Measurements from ENCODE around the gene FER.

FER gene

DNA sequence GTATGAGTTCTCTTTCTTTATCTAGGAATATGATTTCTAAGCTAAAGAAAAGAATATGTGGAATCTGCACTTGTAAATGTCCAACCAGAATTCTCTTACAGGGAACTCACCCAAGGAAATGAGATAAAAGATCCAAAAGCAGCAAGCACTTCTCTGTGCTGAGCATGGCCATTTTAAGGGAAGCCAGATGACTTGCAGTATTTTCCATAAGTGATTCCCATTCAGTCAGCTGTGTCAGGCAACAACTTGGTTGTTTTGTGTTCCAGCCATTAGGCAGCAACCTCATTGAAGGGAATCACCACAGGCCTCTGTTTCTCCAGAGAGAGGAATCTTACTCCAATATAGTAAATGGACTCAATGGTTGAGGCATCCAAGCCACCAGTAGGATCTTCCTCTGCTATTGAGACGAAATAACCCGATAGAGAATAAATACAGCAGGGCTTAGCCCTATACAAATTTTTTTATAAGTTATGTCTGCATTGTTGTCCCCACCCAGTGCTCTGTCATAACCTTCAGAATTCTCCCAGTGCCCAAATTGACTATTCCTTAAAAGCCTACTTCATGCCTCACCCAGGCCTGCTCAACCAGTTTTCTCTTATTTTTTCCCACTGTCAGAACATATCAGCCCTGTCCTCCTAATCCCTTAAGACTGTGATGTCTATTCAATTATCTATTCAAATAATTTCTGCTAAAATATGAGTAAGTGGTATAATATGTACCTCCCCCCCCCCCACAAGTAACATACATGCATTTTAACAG lies 425.5 kb downstream of the FER start:
- no peaks in the 10 kb centered on the region for H3K36me3 ChIP-seq (ENCODE audit: control insufficient read depth, insufficient read depth, low read length)
- no peak overlapping the region for H3K4me3 ChIP-seq (ENCODE audit: low read depth, low read length)
- H3K27me3 ChIP-seq (ENCODE audit: control insufficient read depth, insufficient read depth, low read length): no peaks in the 10 kb centered on the region
- peaks cover 8% of the 10 kb centered on the region for H3K4me1 ChIP-seq (ENCODE audit: control insufficient read depth, insufficient read depth, low read length)
- H3K9ac ChIP-seq (ENCODE audit: low read length): no peak overlapping the region
- H3K9me3 ChIP-seq (ENCODE audit: control insufficient read depth, insufficient read depth, low read depth, low read length): no peaks in the 10 kb centered on the region
- H3K27ac ChIP-seq (ENCODE audit: low read depth, low read length): no peak overlapping the region

- no peaks in the 10 kb centered on the region for H3K4me1 ChIP-seq (ENCODE audit: control insufficient read depth, insufficient read depth, low read length)
- no peaks in the 10 kb centered on the region for H3K27me3 ChIP-seq (ENCODE audit: control insufficient read depth, insufficient read depth, low read length)
- no peak overlapping the region for H3K4me3 ChIP-seq (ENCODE audit: low read depth, low read length)
- no peak overlapping the region for H3K27ac ChIP-seq (ENCODE audit: low read depth, low read length)
- no peaks in the 10 kb centered on the region for H3K36me3 ChIP-seq (ENCODE audit: control insufficient read depth, insufficient read depth, low read length)
- no peaks in the 10 kb centered on the region for H3K9me3 ChIP-seq (ENCODE audit: control insufficient read depth, insufficient read depth, low read depth, low read length)
- no peak overlapping the region for H3K9ac ChIP-seq (ENCODE audit: low read length)
Measured at GRCh38 chr5:109177227-109177626, 429.5 kb downstream of the FER start.

- Histone ChIP-seq H3K9ac (ENCODE audit: low read length) (no peak overlapping the region), H3K4me1 (ENCODE audit: control insufficient read depth, insufficient read depth, low read length) (no peaks in the 10 kb centered on the region), H3K36me3 (ENCODE audit: control insufficient read depth, insufficient read depth, low read length) (no peaks in the 10 kb centered on the region), H3K4me3 (ENCODE audit: low read depth, low read length) (no peak overlapping the region), H3K9me3 (ENCODE audit: control insufficient read depth, insufficient read depth, low read depth, low read length) (no peaks in the 10 kb centered on the region), H3K27me3 (ENCODE audit: control insufficient read depth, insufficient read depth, low read length) (no peaks in the 10 kb centered on the region), H3K27ac (ENCODE audit: low read depth, low read length) (no peak overlapping the region)
Measured at GRCh38 chr5:109177782-109178181, 430.1 kb downstream of the FER start.

DNA sequence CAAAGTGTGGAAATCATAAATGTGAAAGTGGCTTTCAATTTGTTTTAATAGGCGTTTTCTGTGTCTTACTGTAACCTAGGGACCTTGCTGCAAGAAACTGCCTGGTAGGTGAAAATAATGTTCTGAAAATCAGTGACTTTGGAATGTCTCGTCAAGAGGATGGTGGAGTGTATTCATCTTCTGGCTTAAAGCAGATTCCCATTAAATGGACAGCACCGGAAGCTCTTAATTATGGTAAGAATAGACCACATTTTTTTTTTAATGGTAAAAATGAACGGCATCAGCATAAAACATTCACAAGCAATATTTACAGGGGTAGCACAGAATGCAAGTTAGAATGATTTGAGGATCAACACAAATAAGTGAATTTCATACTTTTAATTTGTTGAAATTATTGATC lies 433.0 kb downstream of the FER start:
- H3K9ac ChIP-seq (ENCODE audit: low read length): no peak overlapping the region
- H3K27ac ChIP-seq (ENCODE audit: low read depth, low read length): no peak overlapping the region
- H3K36me3 ChIP-seq (ENCODE audit: control insufficient read depth, insufficient read depth, low read length): no peaks in the 10 kb centered on the region
- no peaks in the 10 kb centered on the region for H3K27me3 ChIP-seq (ENCODE audit: control insufficient read depth, insufficient read depth, low read length)
- no peaks in the 10 kb centered on the region for H3K9me3 ChIP-seq (ENCODE audit: control insufficient read depth, insufficient read depth, low read depth, low read length)
- H3K4me1 ChIP-seq (ENCODE audit: control insufficient read depth, insufficient read depth, low read length): no peaks in the 10 kb centered on the region
- H3K4me3 ChIP-seq (ENCODE audit: low read depth, low read length): no peak overlapping the region

DNA sequence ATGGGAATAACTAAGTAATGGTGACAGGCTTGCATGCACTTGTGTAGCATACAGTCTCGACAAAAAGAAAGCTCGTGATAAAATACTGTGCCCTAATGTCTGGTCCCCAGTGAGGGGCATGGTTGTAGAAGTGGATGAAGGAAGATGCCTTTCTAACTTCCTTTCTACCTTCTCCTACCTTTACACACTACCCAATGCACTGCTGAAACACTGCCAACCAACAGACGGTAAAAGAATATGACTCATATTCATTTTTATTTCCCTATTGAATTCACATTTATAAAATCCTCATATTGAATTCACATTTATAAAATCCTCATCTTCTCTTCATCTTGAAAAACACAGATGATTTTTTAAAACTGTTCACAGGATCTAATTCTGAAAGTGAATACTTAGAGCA lies 439.1 kb downstream of the FER start:
- no peak overlapping the region for H3K27ac ChIP-seq (ENCODE audit: low read depth, low read length)
- H3K27me3 ChIP-seq (ENCODE audit: control insufficient read depth, insufficient read depth, low read length): no peaks in the 10 kb centered on the region
- no peak overlapping the region for H3K4me3 ChIP-seq (ENCODE audit: low read depth, low read length)
- H3K9ac ChIP-seq (ENCODE audit: low read length): no peak overlapping the region
- H3K9me3 ChIP-seq (ENCODE audit: control insufficient read depth, insufficient read depth, low read depth, low read length): no peaks in the 10 kb centered on the region
- no peaks in the 10 kb centered on the region for H3K36me3 ChIP-seq (ENCODE audit: control insufficient read depth, insufficient read depth, low read length)
- H3K4me1 ChIP-seq (ENCODE audit: control insufficient read depth, insufficient read depth, low read length): peaks cover 9% of the 10 kb centered on the region

GRCh38 chr5:109191153-109191558 lies 443.5 kb downstream of the FER start:
- Histone ChIP-seq H3K4me1 (ENCODE audit: control insufficient read depth, insufficient read depth, low read length) (peaks cover 52% of the 10 kb centered on the region), H3K9me3 (ENCODE audit: control insufficient read depth, insufficient read depth, low read depth, low read length) (no peaks in the 10 kb centered on the region), H3K4me3 (ENCODE audit: low read depth, low read length) (no peak overlapping the region), H3K27me3 (ENCODE audit: control insufficient read depth, insufficient read depth, low read length) (no peaks in the 10 kb centered on the region), H3K27ac (ENCODE audit: low read depth, low read length) (no peak overlapping the region), H3K36me3 (ENCODE audit: control insufficient read depth, insufficient read depth, low read length) (no peaks in the 10 kb centered on the region), H3K9ac (ENCODE audit: low read length) (no peak overlapping the region)

GRCh38 chr5:109192027-109192426 lies 444.3 kb downstream of the FER start:
- Histone ChIP-seq H3K4me3 (ENCODE audit: low read depth, low read length) (no peak overlapping the region), H3K9ac (ENCODE audit: low read length) (no peak overlapping the region), H3K27me3 (ENCODE audit: control insufficient read depth, insufficient read depth, low read length) (no peaks in the 10 kb centered on the region), H3K27ac (ENCODE audit: low read depth, low read length) (0 out of 2 replicates have a peak overlapping the region, but pooled peaks have one; percentile 16), H3K36me3 (ENCODE audit: control insufficient read depth, insufficient read depth, low read length) (no peaks in the 10 kb centered on the region), H3K4me1 (ENCODE audit: control insufficient read depth, insufficient read depth, low read length) (peaks cover 59% of the 10 kb centered on the region), H3K9me3 (ENCODE audit: control insufficient read depth, insufficient read depth, low read depth, low read length) (no peaks in the 10 kb centered on the region)

GRCh38 chr5:109192555-109193281 lies 445.0 kb downstream of the FER start:
- H3K9ac ChIP-seq (ENCODE audit: low read length): no peak overlapping the region
- H3K4me1 ChIP-seq (ENCODE audit: control insufficient read depth, insufficient read depth, low read length): peaks cover 59% of the 10 kb centered on the region
- no peak overlapping the region for H3K4me3 ChIP-seq (ENCODE audit: low read depth, low read length)
- no peaks in the 10 kb centered on the region for H3K9me3 ChIP-seq (ENCODE audit: control insufficient read depth, insufficient read depth, low read depth, low read length)
- H3K27me3 ChIP-seq (ENCODE audit: control insufficient read depth, insufficient read depth, low read length): no peaks in the 10 kb centered on the region
- H3K36me3 ChIP-seq (ENCODE audit: control insufficient read depth, insufficient read depth, low read length): no peaks in the 10 kb centered on the region
- H3K27ac ChIP-seq (ENCODE audit: low read depth, low read length): 0 out of 2 replicates have a peak overlapping the region, but pooled peaks have one; percentile 16

- Histone ChIP-seq H3K36me3 (ENCODE audit: control insufficient read depth, insufficient read depth, low read length) (no peaks in the 10 kb centered on the region), H3K4me3 (ENCODE audit: low read depth, low read length) (peak overlapping the region; percentile 36), H3K27ac (ENCODE audit: low read depth, low read length) (peak overlapping the region; percentile 74), H3K27me3 (ENCODE audit: control insufficient read depth, insufficient read depth, low read length) (no peaks in the 10 kb centered on the region), H3K4me1 (ENCODE audit: control insufficient read depth, insufficient read depth, low read length) (peaks cover 59% of the 10 kb centered on the region), H3K9me3 (ENCODE audit: control insufficient read depth, insufficient read depth, low read depth, low read length) (no peaks in the 10 kb centered on the region), H3K9ac (ENCODE audit: low read length) (no peak overlapping the region)
Measured at GRCh38 chr5:109195667-109196066, 448.0 kb downstream of the FER start.

GRCh38 chr5:109196087-109196822 lies 448.6 kb downstream of the FER start:
- Histone ChIP-seq H3K36me3 (ENCODE audit: control insufficient read depth, insufficient read depth, low read length) (no peaks in the 10 kb centered on the region), H3K9ac (ENCODE audit: low read length) (no peak overlapping the region), H3K4me3 (ENCODE audit: low read depth, low read length) (peak overlapping the region; percentile 36), H3K27ac (ENCODE audit: low read depth, low read length) (peak overlapping the region; percentile 74), H3K27me3 (ENCODE audit: control insufficient read depth, insufficient read depth, low read length) (no peaks in the 10 kb centered on the region), H3K9me3 (ENCODE audit: control insufficient read depth, insufficient read depth, low read depth, low read length) (no peaks in the 10 kb centered on the region), H3K4me1 (ENCODE audit: control insufficient read depth, insufficient read depth, low read length) (peaks cover 54% of the 10 kb centered on the region)

GRCh38 chr5:109196823-109197160 lies 449.1 kb downstream of the FER start:
- Histone ChIP-seq H3K9me3 (ENCODE audit: control insufficient read depth, insufficient read depth, low read depth, low read length) (no peaks in the 10 kb centered on the region), H3K4me3 (ENCODE audit: low read depth, low read length) (no peak overlapping the region), H3K27ac (ENCODE audit: low read depth, low read length) (no peak overlapping the region), H3K36me3 (ENCODE audit: control insufficient read depth, insufficient read depth, low read length) (no peaks in the 10 kb centered on the region), H3K9ac (ENCODE audit: low read length) (no peak overlapping the region), H3K27me3 (ENCODE audit: control insufficient read depth, insufficient read depth, low read length) (no peaks in the 10 kb centered on the region), H3K4me1 (ENCODE audit: control insufficient read depth, insufficient read depth, low read length) (peaks cover 49% of the 10 kb centered on the region)
